NCI-H187 (cell line): ENCODE results near the gene CPVL.
A peak's percentile ranks its signal among the peaks of the same experiment; 100 is the strongest.

ENCODE experiments used
- DNase-seq, 2 experiments: peaks; one replicate each; lab custom pipeline; 2025; lab: John Stamatoyannopoulos, UW

CPVL gene

GRCh38 chr7:29146057-29146706 is at the start of gene CPVL:
TSS of gene CPVL (minus strand) at chr7:29146537. CDS start at chr7:29121061, 25,476 bp downstream.
- no peak for DNase-seq

DNA sequence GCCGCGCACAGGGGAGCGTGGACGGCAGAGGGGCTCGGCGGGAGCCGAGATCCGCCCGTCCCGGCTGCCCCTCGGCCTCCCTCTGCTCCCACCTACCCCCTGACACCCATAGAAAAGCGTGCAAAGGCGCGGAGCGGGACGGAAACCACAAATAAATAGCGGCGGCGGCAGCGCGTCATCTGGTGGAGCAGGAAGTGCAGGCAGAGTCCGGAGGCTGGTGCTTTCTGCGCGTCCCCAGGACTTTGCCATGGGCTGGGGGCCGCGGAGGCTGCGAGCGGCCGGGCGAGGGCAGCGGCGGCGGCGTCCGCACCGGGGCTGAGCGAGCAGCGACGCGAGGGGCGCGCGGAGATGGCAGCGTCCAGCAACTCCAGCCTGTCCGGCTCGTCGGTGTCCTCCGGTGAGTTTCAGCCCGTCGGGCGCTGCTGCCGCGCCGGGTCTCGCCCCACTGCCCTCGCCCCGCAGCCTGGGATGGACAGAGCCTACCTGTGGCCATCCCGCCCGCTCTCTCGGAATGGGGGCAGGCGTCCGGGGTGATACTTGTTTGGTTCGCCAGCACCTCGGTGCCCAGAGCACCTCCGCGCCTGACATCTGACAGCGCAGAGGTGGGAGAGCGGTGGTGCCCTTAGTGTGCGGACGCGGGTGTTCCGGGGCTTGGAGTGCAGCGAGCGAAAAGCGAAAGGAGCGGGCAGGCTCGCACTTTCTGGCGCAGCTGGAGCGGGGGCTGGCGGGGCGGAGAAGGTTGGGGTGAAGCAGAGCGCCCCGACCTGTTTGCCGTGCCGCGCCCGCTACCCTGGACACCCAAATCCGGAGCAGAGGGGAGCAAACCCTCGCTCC is 48.5 kb upstream of the CPVL start, which contains the start of gene CHN2:
CHN2 (plus strand) TSS at position 182 of the 834 bp plus-strand sequence.
- peak; percentile 25 to 28 for DNase-seq

DNA sequence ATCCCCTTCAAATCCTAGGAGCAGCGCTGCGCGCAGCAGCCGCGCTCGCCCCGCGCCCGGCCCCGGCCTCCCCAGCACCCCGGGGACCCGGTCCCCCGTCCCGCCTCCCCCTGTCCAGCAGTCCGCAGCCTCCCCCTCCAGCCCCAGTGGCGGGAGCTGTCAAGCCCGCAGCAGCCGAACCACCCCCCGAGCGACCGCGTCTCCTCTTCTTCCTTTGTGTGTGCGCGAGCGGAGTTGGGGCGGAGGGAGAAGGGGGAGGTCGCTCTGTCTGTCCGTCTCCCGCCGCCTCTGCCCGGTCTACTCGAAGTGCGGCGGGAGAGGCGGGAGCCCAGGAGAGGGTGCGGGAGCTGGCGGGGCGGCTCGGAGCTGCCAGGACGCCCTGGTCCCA is 47.9 kb upstream of the CPVL start:
- no peak for DNase-seq

DNA sequence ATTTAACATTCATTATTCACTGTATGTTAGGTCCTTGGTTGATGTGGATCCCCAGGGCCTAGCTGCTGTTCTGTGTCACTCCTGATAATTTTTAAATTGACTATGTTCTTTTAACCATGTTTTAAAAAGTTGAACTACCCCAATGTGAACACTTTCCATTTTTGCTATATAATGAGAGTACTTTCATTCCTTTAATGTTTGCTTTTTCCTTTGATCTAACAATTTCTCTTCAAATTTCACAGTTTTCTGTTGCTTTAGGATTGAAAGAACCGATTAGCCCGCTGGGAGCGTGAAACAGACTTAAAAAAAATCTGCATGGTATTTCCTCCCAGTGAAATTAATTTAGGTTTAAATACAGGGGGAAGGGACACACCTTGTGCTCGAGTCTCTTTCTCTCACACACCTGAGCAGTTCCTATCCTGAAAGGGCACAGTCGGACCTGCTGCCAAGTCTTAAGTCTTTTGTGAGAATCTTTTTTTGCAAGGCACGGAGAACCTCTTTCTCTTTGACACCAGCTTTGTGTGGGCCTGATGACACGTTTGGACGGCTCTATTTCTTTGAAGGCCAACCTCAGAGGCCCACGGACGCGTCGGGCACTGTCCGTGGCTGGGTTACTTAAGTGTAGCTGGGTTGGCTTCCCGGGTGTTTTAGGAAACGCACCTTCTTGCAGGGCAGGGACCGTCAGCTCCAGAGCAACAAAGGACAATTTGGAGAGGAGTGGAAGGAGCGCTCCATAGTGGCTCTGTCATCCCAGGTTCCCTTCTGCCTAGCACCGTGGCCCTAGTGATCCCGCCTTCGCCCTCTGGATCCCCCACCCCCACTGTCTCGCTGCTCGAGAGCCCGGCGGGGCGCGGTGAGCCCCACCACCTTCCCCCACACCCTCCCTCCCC is 47.2 kb upstream of the CPVL start:
- no peak for DNase-seq

DNA sequence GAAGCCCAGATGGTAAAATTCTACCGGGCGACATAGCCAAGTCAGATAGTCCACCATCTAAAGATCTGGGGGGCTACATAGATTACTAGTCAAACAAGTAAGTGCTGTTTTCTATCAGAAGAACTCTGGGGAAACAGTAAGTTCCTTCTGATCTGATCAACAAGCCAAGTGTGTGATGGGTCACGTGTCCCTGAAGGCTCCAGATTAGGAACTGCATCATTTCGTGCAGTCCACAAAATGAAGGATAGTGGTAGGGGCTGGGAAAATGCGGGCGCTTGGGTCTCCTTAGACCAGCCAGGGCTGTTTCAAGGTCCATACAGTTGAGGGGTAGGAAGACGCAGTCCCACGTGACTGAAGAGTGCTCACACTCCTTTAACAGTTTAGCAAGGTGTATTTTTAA is 46.5 kb upstream of the CPVL start:
- DNase-seq = no peak

DNA sequence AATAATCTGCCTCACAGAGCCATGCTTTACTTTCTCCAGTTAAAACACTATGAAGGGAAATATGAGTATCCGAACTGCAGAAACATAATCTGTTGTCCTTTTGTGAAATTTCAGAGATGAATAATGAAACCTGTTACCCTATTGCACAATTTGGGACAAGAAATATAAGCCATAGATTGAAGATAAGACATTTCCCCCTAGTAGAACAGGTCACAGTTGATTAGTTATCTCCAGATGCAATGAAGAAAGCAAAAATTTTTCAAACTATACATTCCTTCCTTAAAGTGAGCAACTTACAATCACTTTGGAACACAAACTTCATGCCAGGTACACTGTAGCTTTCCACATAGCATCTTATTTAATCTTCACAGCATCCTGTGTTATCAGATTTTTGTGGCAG is 46.0 kb upstream of the CPVL start:
- no peak for DNase-seq

DNA sequence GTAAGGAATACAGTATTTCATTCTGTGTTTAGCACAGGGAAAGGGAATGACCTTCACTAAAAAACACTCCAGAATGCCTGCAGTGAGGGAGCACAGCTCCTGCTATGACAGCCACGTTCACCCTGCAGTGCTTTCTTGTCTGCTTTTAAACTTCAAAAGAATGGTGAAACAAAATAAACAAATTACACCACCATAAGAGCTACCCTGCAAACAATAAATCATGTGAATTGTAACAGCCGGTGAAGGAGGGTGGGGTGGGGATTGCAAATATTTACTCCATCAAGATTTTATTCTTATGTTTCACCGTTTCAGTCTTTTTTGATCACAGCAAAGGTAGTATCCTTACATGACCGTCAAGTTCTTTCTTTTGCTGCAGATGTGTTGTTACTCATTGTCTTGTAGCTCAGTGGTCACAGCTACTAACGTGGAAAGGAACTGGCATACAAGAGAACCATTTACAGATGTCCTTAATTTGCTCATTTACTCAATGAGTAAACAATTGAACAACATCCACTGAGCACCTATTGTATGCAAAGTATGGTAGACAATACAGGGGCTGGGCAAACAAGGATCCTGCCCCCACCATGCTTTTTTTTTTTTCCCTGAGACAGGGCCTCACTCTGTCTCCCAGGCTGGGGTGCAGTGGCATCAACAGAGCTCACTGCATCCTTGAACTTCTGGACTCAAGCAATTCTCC is 44.2 kb upstream of the CPVL start:
- DNase-seq = peak in 1 of 2 experiments; percentile 34

DNA sequence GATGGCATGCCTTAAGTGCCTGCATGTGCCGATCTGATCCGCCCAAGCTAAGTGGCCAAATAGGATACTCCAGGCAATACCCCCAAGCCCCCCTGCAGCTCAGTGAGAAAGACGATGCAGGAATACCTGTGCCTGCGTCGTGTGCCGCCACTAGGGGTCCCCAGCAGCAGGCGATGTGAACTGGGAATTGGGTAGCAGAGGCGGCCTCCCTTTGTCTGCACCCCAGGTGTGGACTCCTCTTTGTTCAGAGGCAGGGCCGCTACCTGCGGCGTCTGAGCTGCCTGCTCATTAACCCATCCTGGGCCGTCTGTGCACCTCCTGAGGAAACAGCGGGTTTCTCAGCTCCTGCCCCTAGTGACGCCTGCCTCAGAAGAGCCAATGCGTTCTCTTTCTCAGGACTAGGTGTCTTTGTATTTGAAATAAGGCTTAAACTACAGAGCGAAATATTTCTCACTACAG is 43.4 kb upstream of the CPVL start:
- peak; percentile 54 to 80 for DNase-seq

DNA sequence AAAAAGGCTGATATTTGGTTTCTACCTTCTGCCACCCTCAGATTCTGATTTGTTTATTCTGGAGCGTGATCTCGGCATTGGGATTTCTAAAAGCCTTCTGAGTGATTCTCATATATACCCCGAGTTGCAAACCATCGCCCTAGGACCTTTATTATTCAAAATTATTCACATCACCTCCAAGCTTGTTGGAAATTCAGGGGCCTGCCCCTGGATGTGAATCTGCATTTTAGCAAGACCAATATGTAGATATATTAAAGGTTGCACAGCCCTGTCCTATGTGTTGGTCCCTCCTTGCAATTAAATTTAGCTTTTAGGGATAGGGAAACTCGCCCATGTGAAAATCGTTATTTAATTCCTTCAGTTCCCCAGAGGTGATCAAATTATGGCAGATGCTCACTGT is 39.3 kb upstream of the CPVL start:
- no peak for DNase-seq

DNA sequence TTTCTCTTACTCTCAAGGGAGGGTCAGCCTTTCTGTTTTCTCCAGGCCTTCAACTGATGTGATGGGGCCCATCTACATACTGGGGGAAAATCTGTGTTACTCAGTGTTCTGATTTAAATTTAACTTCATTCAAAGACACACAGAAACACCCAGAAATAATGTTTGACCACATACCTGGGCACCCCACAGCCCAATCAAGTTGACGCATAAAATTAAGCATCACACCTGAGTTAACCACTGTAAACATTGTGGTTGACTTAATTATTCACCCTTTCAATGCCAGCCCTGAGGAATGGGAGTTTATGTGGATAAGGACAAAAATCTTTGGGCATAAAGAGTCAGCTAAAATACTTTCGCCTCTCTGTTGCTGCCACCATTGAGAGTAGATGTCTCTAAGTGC is 38.3 kb upstream of the CPVL start:
- DNase-seq = no peak

DNA sequence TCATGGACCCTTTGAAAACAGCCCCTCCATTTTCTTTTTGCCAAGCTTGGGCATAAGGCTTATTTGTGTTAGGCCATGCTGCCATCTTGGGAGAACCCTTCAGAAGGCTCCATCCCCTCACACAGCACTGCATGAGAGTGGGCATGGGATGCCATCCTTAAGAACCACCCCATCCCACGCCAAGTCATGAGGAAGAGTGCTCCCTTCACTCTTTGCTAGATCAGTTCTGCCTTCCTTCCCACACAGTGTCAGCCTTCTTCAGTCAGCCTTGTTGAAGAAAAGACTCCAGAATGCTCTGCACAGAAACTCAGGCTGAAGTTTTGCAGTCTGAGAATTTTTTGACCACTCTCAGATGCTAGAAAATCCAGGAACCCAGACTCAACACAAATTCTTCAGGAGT is 32.8 kb upstream of the CPVL start:
- no peak for DNase-seq

GRCh38 chr7:29177963-29178600 is 31.7 kb upstream of the CPVL start:
- DNase-seq = no peak

- DNase-seq = no peak
Observed at GRCh38 chr7:29173458-29173857, 27.1 kb upstream of the CPVL start.

DNA sequence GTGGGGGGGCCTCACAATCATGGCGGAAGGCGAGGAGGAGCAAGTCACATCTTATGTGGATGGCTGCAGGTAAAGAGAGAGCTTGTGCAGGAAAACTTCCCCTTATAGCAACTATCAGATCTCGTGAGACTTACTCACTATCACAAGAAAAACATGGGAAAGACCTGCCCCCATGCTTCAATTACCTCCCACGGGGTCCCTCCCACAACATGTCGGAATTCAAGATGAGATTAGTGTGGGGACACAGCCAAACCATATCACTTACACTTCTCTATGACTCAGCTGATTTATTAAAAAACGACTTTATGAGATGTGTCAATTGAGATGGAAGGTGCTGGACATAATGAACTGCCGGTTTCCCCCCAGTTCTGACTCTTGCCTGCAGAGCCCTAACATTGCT is 24.4 kb upstream of the CPVL start:
- DNase-seq = no peak

- DNase-seq = no peak
Observed at GRCh38 chr7:29167721-29168120, 21.4 kb upstream of the CPVL start.

- no peak for DNase-seq
Observed at GRCh38 chr7:29163854-29164253, 17.5 kb upstream of the CPVL start.

- no peak for DNase-seq
Observed at GRCh38 chr7:29162577-29162976, 16.2 kb upstream of the CPVL start.

DNA sequence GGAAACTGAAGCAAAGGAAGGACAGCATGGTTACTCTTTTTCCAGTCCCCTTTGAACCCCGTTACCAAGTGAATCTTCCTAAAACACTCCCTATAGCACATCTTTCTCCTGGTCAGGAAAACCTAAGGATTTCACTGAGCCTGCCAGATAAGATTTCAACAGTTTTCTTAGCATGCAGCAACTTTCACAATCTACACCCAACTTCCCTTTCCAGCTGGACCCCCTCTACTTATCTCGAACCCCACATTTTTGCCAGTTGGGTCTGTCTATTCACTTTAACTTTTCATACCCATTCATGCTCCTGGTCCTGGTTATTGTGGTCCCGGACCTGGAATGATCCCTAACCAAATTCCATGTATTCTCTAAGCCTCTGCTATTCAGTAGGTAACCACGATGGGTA is 14.9 kb upstream of the CPVL start:
- DNase-seq = no peak

GRCh38 chr7:29160080-29160479 is 13.7 kb upstream of the CPVL start:
- DNase-seq = no peak

DNA sequence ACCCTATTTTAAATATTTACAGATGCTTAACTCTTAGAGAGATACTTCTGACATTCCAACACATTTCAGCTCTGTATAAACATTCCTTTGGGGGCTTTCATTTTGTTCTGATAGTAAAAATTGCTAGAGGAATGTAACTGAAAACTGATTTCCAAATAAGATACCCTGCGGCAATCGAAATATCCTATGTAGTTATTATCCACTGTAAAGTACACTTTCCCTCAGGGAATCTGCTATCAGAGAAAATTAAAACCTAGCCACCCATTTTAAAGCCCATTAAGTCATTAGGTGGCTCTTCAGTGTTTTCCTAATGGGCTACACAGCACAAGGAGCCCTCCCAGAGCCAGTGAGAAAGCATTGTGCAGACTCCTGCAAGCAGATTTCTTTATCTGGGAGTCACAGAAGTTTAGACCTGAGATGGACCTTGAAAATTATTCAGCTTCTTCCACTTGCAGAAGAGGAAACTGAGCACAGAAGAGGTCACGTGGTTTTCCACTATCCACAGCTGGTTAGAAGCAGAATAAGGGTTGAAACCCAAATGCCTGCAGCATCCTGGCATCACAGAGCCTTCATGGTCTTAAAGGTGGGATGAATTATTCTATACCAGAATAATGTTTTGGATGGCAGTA is 12.6 kb upstream of the CPVL start:
- DNase-seq = no peak
